ENCODE measurements around the gene HS3ST5.
"Not testable (repeated sequence)": the region's sequence is repeated elsewhere in the genome, so short reads cannot be mapped to it uniquely, and the experiment has no call there.

The HS3ST5 gene

DNA sequence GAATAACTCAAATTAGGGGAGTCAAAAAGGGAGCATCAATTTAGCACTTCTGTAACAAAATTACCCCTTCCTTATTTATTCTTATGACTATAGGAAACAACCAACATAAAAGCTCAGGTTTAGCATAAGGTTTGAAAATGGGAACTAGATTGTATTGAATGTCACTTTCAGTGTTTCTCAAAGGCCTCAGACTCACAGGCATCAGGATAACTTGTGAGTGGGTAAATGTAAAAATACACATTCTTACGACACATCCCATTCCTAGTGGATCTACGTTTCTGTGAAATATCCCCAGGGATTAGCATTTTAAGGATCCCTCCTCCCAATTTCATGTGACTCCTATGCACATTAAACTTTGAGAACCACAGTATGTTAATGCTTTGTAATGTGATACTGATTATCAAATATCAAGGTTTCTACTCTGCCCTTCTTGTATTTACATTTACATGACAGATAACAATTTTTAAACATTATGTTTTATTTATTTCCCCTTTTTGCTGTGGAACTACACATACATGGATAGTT, 114.8 kb downstream of the HS3ST5 start:
- TF ChIP-seq, protein P1, sequence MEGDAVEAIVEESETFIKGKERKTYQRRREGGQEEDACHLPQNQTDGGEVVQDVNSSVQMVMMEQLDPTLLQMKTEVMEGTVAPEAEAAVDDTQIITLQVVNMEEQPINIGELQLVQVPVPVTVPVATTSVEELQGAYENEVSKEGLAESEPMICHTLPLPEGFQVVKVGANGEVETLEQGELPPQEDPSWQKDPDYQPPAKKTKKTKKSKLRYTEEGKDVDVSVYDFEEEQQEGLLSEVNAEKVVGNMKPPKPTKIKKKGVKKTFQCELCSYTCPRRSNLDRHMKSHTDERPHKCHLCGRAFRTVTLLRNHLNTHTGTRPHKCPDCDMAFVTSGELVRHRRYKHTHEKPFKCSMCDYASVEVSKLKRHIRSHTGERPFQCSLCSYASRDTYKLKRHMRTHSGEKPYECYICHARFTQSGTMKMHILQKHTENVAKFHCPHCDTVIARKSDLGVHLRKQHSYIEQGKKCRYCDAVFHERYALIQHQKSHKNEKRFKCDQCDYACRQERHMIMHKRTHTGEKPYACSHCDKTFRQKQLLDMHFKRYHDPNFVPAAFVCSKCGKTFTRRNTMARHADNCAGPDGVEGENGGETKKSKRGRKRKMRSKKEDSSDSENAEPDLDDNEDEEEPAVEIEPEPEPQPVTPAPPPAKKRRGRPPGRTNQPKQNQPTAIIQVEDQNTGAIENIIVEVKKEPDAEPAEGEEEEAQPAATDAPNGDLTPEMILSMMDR (conservative IDR thresholded peaks at IDR 0.05; ENCODE audit: low read length) = no peak
- no peak for DNase-seq (ENCODE audit: low read depth)
- H3K4me3 ChIP-seq (ENCODE audit: low read length) = no peak overlapping the region

DNA sequence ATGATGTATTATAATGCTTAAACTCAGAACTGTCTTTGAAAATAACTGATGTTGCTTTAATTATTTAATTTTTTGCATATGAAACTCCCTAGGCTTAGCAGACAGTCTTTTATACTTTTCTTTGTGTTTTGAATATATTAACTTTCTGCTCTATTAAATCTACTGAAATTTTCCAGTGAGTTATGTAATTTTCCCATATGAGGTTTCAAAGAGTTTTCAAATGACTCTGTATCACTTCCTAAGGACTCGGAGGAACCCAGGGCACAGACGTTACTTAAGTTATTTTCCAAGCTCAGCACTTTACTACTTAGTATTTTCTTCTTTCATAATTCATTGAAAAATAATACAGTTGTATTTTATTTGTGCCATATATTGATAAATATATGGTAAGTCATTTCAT, 122.6 kb downstream of the HS3ST5 start:
- no peak for DNase-seq (ENCODE audit: low read depth)
- TF ChIP-seq, protein P1 (conservative IDR thresholded peaks at IDR 0.05; ENCODE audit: low read length) = no peak
- H3K4me3 ChIP-seq (ENCODE audit: low read length) = no peak overlapping the region

DNA sequence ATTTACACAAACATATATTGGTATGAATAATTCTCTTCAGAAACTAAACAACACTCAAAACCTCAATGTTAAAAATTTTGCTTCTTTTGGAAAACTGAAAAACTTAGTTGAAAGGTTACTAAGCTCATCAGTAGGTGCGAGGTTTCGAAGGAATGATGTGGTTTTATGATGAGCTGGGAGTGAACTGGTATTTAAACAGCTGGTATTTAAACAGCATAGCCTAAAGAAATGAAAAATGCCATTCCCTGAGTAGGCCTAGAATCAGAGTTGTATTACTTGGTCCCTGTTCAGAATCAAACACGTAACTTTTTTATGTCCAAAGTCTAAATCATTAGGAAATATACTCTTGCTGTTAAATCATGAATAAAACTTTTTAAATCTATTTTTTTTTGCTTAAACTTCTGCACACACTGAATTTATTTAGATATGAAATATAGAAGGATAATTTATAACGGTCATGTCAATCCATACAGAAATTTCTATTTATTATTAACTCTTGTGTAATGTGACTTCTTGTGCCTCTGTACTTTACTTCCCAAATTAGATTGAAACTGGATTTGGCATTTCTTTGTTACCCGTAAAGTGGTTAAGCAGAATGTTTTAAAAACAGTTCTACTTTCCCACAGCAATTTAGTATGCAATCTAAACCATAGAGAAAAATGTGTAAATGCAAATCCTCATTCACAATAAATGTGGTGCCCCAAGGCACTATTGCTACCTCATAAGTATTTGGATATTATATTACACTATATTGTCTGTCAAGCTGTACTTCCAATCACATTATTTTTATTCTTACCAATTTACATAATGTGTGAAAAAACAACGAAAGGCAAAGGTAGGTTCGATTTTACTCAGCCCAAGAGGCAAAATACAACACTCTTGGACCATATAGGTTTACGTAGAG, 124.1 kb downstream of the HS3ST5 start:
- DNase-seq (ENCODE audit: low read depth) = no peak
- TF ChIP-seq, protein P1 (conservative IDR thresholded peaks at IDR 0.05; ENCODE audit: low read length) = no peak
- H3K4me3 ChIP-seq (ENCODE audit: low read length) = no peak overlapping the region

DNA sequence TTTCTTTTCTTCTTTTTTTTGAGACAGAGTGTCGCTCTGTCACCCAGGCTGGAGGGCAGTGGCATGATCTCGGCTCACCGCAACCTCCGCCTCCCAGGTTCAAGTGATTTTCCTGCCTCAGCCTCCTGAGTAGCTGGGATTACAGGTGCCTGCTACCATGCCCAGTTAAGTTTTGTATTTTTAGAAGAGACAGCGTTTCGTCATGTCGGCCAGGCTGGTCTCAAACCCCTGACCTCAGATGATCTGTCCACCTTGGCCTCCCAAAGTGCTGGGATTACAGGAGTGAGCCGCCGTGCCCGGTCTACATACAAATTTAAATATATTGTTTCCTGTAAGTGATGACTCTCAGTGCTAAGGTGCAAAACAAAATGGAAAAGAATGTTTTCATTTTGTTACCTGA, 124.8 kb downstream of the HS3ST5 start:
- not testable (repeated sequence) for H3K4me3 ChIP-seq (ENCODE audit: low read length)

DNA sequence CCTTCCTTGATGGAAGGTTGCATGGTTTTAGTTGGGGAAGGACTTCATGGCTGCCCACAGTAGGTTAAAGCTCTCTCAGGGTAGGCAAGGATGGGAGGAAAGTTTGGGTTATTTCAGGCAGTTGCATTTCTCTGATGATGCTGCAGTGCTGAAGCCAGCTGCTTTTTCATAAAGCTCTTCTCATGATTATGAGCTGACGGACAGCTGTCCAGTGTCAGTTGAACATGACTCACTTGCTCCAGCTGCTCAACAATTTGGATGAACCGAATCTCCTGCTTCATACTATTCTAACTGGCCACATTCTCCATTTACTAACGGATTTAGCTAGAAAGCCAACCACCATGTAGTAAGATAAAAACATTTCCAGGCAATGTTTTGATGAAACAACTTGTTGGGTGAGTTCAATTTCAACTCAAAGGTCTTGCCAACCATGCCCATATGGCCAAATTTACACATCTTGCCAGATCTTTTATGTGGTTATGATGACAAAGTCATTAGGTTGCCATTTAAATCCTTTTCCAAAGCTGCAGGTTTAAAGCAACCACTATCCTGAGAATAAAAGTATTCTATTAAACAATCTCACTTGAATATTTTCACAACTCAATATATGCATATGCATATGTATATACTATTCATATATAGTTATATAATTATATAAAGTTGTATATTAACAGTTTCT, 125.9 kb downstream of the HS3ST5 start:
- no peak for DNase-seq (ENCODE audit: low read depth)
- H3K4me3 ChIP-seq (ENCODE audit: low read length) = no peak overlapping the region
- TF ChIP-seq, protein P1 (conservative IDR thresholded peaks at IDR 0.05; ENCODE audit: low read length) = no peak

More for the DNA sequence above, 124.8 kb downstream of the HS3ST5 start:
- DNase-seq (ENCODE audit: low read depth) = not testable (repeated sequence)

DNA sequence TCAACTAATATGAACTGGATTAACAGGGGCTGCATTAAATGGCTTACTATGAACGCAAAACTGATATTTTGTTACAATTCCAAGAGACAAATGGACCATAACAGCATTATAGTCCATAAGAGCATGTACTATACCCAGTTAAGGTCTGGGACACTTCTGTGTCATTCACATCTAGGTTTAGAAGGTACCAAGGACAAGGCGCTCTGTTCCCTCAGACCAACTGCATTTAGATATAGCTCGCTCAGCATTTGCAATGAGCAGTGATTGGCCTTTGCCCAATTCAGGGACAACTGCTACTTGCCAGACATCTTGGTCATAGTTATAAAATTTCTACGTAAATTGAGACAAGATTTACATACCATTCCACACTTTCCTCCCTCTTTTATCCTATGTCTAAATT, 132.4 kb downstream of the HS3ST5 start:
- DNase-seq (ENCODE audit: low read depth) = no peak
- TF ChIP-seq, protein P1 (conservative IDR thresholded peaks at IDR 0.05; ENCODE audit: low read length) = no peak
- no peak overlapping the region for H3K4me3 ChIP-seq (ENCODE audit: low read length)

DNA sequence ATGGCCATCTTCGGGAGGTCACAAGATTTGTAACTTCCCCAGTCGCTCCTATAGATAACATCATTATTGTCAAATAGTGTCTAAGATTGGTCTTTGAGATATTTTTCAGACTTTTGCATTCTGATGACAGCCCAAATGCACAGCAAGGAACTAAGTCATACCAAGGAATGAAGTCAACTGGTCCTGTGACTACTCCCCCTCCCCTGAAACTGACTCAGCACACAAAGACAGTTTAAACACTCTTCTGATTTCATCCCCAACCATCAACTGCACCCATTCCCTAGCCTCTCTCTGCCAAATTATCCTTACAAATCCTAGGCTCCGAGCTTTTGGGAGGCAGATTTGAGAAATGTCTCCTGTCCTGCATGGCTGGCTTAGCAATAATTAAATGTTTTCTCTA, 139.4 kb downstream of the HS3ST5 start:
- H3K4me3 ChIP-seq (ENCODE audit: low read length) = no peak overlapping the region
- no peak for DNase-seq (ENCODE audit: low read depth)
- TF ChIP-seq, protein P1 (conservative IDR thresholded peaks at IDR 0.05; ENCODE audit: low read length) = no peak
